ENCODE data around the gene SLC6A3. TPM values are rescaled to one million over a fixed set of nuclear protein-coding genes. Genes with fewer than 3 reads are reported as not detected.

SLC6A3 gene
- polyA plus RNA-seq, 3 donors = not detected

- H3K36me3 ChIP-seq (replicated peaks in 1 of 2; ENCODE audit: control insufficient read depth in 1 of 2, insufficient read depth in 2 of 2, low read length in 2 of 2) = no peaks in the 10 kb centered on the region
- H3K79me2 ChIP-seq (ENCODE audit: insufficient read depth, low read length) = no peaks in the 10 kb centered on the region
- Mint-ChIP-seq H3K9me3 (peaks cover 6 to 15% (median 13%) of the 10 kb centered on the region in 7 donors), H3K4me3 (no peak overlapping the region), H3K27ac (no peak overlapping the region), H3K36me3 (no peaks in the 10 kb centered on the region), H3K27me3 (ENCODE audit: low read depth in 3 of 3) (peaks cover 13 to 46% (median 22%) of the 10 kb centered on the region in 3 donors), H3K4me1 (peaks cover 10% of the 10 kb centered on the region)
- H3K4me1 ChIP-seq (ENCODE audit: control insufficient read depth in 1 of 2, insufficient read depth in 2 of 2, low read length in 2 of 2) = no peaks in the 10 kb centered on the region
- no peak for TF ChIP-seq CTCF (IDR thresholded peaks at IDR 0.05)
- H3K27me3 ChIP-seq (ENCODE audit: control insufficient read depth in 2 of 2, insufficient read depth in 2 of 2, low read length in 2 of 2) = peaks cover 0 to 2% of the 10 kb centered on the region in 2 donors
- H4K20me1 ChIP-seq (ENCODE audit: insufficient read depth, low read length) = no peaks in the 10 kb centered on the region
- H3K27ac ChIP-seq (ENCODE audit: low read depth in 1 of 2, low read length in 2 of 2) = no peak overlapping the region
- 86% methylated on average over 14 of the region's 23 CpGs for WGBS (ENCODE audit: insufficient coverage)
- no peak overlapping the region for H3K4me3 ChIP-seq (replicated peaks in 1 of 3; ENCODE audit: low read depth in 2 of 3, low read length in 3 of 3)
- peaks cover 7 to 13% of the 10 kb centered on the region in 2 donors for H3K9me3 ChIP-seq (replicated peaks in 1 of 2; ENCODE audit: control insufficient read depth in 1 of 2, insufficient read depth in 1 of 2, low read length in 2 of 2)
- no peak overlapping the region for H3K4me2 ChIP-seq (replicated peaks; ENCODE audit: extremely low read depth, low read length, poor library complexity, severe bottlenecking)
- DNase-seq = no peak
- no peak overlapping the region for H3K9ac ChIP-seq (ENCODE audit: insufficient read depth, low read length, poor library complexity, severe bottlenecking)
- no peak overlapping the region for H2AFZ ChIP-seq (ENCODE audit: insufficient read depth, low read depth, low read length, poor library complexity, severe bottlenecking)
- intact Hi-C loops (cut with micrococcal nuclease) = no loop called here
Measured at GRCh38 chr5:1375871-1376810, 69.1 kb downstream of the SLC6A3 start.

- DNase-seq = no peak
- intact Hi-C loops (cut with micrococcal nuclease) = no loop called here
- Mint-ChIP-seq H3K27ac (peak overlapping the region in 1 of 7 donors; percentile 4), H3K4me3 (no peak overlapping the region), H3K9me3 (peaks cover 3 to 12% (median 7%) of the 10 kb centered on the region in 7 donors), H3K4me1 (peaks cover 4% of the 10 kb centered on the region), H3K27me3 (ENCODE audit: low read depth in 3 of 3) (peaks cover 10 to 34% (median 12%) of the 10 kb centered on the region in 3 donors), H3K36me3 (no peaks in the 10 kb centered on the region)
- no peak overlapping the region for H3K4me2 ChIP-seq (replicated peaks; ENCODE audit: extremely low read depth, low read length, poor library complexity, severe bottlenecking)
- no peaks in the 10 kb centered on the region for H3K36me3 ChIP-seq (replicated peaks in 1 of 2; ENCODE audit: control insufficient read depth in 1 of 2, insufficient read depth in 2 of 2, low read length in 2 of 2)
- H3K27ac ChIP-seq (ENCODE audit: low read depth in 1 of 2, low read length in 2 of 2) = no peak overlapping the region
- TF ChIP-seq CTCF (IDR thresholded peaks at IDR 0.05) = no peak
- H3K27me3 ChIP-seq (ENCODE audit: control insufficient read depth in 2 of 2, insufficient read depth in 2 of 2, low read length in 2 of 2) = peaks cover 0 to 2% of the 10 kb centered on the region in 2 donors
- no peaks in the 10 kb centered on the region for H3K79me2 ChIP-seq (ENCODE audit: insufficient read depth, low read length)
- no peak overlapping the region for H3K4me3 ChIP-seq (replicated peaks in 1 of 3; ENCODE audit: low read depth in 2 of 3, low read length in 3 of 3)
- H3K4me1 ChIP-seq (ENCODE audit: control insufficient read depth in 1 of 2, insufficient read depth in 2 of 2, low read length in 2 of 2) = no peaks in the 10 kb centered on the region
- no peak overlapping the region for H2AFZ ChIP-seq (ENCODE audit: insufficient read depth, low read depth, low read length, poor library complexity, severe bottlenecking)
- no peaks in the 10 kb centered on the region for H4K20me1 ChIP-seq (ENCODE audit: insufficient read depth, low read length)
- peaks cover 3 to 9% of the 10 kb centered on the region in 2 donors for H3K9me3 ChIP-seq (replicated peaks in 1 of 2; ENCODE audit: control insufficient read depth in 1 of 2, insufficient read depth in 1 of 2, low read length in 2 of 2)
- H3K9ac ChIP-seq (ENCODE audit: insufficient read depth, low read length, poor library complexity, severe bottlenecking) = no peak overlapping the region
- WGBS (ENCODE audit: insufficient coverage) = 86% methylated on average over 3 of the region's 6 CpGs
Measured at GRCh38 chr5:1374679-1375055, 70.6 kb downstream of the SLC6A3 start.
